Tibial nerve (tissue), 3 donors: Measurements from ENCODE around the gene MECR.

ENCODE experiments used
- CTCF ChIP-seq, 5 experiments: fragments of 200-600 bp in 3 of 5; fragments of 450-650 bp in 2 of 5; sonication (generic) in 3 of 5; IDR thresholded peaks; one replicate each; pipeline ENCODE4 v1.5.1; 2016 to 2019; ENCODE audit warnings: antibody characterized with exemption in 5 of 5, mild to moderate bottlenecking in 3 of 5, moderate library complexity in 2 of 5
- POLR2A ChIP-seq, 2 donors: fragments of 450-650 bp; IDR thresholded peaks; one replicate each; pipeline ENCODE4 v1.6.1; 2017; ENCODE audit warnings: antibody characterized with exemption in 2 of 2, mild to moderate bottlenecking in 2 of 2, moderate library complexity in 2 of 2

- TF ChIP-seq CTCF (IDR thresholded peaks at IDR 0.05) (no peak), POLR2A (IDR thresholded peaks at IDR 0.05) (no peak)
These were observed 20.3 kb downstream of the MECR start for GRCh38 chr1:29210278-29211085.
